GM19035 (cell line): ENCODE results near the gene NUB1.

Experiments used
- ATAC-seq: cut with Tn5 transposase; IDR thresholded peaks from one replicate; pipeline ENCODE4 v1.9.1; 2021; ENCODE audit not compliant: unreplicated experiment

Gene NUB1

DNA sequence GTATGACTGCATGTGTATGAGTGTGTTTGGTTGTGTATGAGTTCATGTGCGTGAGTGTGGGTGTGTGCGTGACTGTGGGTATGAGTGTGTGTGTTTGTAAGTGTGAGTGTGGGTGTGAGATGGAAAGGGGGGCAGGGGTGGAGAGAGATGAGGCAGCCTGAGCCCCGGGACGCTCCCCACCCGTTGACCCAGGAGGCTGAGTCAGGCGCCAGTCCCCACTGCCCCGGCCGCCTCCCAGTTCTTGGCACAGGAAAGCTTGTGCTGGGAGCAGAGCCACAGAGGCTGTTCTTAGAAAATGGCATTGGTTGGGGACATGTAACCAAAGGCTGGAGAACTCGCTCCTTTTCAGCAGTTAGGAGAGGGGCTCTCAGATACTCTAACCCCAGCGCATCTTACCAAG, 27.8 kb upstream of the NUB1 start:
- no peak for ATAC-seq

GRCh38 chr7:151314401-151314800, 27.2 kb upstream of the NUB1 start:
- no peak for ATAC-seq

DNA sequence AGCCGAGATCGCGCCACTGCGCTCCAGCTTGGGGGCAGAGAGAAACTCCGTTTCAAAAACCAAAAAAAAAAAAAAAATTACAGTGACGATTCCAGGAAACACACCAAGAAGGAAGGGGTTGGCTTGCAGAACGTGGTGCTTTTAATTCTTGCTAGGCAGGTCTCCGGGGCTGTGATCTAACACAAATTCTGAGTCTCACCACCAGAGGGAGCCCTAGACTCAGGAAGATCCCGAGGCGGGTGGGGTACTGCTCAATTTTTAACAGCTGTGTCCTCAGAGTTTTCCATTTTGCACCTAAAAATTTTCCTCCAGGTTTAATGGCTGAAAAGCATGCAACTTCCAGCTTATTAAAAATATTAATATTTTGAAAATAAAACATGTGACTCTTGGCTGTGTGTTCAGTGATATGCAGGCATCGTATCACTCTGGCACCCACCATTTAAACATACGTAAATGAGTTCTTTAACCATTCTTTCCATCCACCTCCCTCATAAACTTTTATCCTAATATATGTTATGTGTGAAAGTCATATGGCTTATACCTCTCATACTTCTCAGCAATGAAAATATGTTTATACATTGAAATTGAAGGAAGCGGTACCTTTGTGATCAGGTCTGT, 26.5 kb upstream of the NUB1 start:
- ATAC-seq, result peak; percentile 71

DNA sequence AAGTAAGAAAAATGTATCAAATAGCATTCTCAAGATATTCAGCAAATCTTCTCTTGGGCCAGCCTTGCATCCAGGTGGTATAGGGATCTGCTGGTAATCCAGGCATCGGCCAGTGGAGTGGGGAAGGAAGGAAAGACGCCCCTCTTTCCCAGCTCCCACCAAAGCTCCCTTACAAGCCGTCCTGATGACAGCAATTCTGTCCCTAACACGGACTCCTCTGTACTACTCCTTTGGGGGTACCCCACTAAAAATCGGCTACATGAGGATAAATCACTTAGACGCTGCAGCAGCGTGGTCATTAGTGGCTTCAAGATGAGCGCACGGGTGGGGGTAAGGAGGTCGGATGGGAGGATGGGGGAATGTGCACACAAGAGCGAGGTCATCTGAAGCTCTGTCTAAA, 24.7 kb upstream of the NUB1 start:
- no peak for ATAC-seq

DNA sequence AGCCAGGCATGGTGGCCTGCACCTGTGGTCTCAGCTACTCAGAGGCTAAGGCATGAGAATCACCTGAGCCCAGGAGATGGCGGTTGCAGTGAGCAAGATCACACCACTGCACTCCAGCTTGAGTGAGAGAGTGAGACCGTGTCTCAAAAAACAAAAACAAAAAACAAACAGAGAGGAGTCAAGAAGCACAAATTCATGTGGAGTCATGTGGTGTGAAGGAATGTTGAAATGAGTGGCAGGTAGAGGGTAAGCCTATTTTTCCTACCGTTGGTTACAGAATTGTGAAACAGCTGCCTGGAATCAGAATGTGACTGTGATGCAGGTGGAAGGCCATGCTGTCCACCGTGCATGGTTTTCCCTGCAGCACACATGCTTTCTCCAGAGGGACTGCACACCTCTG, 23.7 kb upstream of the NUB1 start:
- ATAC-seq, result no peak

DNA sequence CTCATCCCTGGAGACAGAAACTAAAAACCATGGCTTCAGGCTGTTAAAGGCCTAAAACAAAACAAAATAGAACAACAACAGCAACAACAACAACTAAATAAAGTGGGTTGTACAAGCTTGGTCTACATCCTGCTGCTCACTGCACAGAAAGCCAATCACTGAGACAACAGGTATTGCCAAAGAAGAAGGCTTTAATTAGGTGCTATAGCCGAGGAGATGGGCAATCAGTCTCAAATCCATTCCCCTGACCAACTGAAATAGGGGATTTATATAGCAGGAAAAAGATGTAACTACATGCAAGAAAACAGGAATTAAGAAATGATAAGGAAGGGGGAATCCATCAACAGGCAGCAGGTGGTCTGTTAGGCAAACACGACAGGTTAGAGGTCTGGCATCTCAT, 22.4 kb upstream of the NUB1 start:
- ATAC-seq, result no peak

- no peak for ATAC-seq
Observed at GRCh38 chr7:151320263-151320845, 21.3 kb upstream of the NUB1 start.

- no peak for ATAC-seq
Observed at GRCh38 chr7:151321341-151321740, 20.3 kb upstream of the NUB1 start.

GRCh38 chr7:151322906-151323305, 18.7 kb upstream of the NUB1 start:
- ATAC-seq, result no peak

GRCh38 chr7:151327022-151327421, 14.6 kb upstream of the NUB1 start:
- ATAC-seq, result no peak

DNA sequence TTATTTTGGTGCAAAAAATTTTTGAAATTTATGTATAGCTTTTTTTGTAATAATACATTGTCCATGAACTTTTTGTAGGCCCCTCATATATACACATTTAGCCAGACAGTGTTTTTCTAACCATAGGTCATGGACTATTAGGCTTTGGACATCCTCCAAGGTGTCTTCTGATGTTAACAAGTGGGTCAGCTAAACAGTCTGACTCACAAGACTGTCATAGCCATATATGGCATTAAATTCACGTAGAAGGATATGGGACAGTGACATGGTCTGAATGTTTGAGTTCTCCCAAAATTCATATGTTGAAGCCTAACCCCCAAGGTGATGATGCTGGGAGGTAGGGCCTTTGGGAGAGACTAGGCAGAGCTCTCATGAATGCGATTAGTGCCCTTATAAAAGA, 14.0 kb upstream of the NUB1 start:
- ATAC-seq, result no peak

DNA sequence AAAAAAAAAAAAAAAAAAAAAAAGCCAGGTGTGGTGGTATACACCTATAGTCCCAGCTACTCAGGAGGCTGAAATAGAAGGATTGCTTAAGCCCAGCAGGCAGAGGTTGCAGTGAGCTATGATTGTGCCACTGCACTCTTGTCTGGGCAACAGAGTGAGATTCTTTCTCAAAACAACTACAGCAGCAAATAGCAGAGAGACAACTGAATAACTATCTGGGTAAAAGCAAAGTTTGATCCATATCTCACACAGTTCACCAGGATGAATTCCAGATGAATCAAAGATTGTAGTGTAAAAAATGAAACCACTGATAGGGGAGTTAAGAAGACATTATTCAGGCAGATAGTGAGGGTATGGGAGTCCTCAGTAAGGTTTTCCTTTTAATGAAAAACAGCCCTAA, 11.4 kb upstream of the NUB1 start:
- no peak for ATAC-seq

DNA sequence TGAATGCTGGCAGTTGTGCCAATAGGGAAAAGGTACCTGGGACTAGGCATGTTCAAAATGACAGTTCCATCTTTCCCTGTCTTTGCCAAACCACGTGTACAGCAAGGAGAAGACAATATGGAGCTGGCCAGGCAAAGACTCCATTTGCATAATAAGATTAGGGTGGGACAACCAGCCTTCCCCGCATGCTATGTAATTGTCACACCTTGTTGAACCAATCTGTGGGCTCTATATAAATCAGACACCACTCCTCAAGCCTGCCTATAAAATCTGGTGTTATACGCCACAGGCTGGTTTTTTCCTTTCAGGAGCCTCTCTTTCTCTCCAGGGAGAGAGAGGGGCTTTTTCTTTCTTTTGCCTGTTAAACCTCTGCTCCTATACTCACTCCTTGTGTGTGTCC, 11.0 kb upstream of the NUB1 start:
- ATAC-seq, result no peak

DNA sequence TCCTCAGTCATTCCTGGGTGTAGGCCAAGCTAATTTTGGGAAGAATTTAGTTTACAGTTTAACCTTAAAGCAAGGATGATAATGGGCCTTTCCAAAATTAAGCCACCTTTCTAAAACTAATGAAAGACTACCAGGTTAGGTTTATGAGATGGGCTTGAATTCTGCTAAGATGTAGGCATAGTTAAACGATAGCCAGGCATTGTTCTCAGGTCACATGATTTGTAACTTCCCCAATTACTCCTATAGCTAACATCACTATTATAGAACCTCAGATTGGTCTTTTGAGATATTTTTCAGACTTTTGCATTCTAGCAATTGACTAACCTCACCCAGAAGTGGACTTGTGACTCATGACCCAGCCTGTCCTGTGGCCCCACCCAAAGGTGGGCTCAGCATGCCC, 7.0 kb upstream of the NUB1 start:
- no peak for ATAC-seq

DNA sequence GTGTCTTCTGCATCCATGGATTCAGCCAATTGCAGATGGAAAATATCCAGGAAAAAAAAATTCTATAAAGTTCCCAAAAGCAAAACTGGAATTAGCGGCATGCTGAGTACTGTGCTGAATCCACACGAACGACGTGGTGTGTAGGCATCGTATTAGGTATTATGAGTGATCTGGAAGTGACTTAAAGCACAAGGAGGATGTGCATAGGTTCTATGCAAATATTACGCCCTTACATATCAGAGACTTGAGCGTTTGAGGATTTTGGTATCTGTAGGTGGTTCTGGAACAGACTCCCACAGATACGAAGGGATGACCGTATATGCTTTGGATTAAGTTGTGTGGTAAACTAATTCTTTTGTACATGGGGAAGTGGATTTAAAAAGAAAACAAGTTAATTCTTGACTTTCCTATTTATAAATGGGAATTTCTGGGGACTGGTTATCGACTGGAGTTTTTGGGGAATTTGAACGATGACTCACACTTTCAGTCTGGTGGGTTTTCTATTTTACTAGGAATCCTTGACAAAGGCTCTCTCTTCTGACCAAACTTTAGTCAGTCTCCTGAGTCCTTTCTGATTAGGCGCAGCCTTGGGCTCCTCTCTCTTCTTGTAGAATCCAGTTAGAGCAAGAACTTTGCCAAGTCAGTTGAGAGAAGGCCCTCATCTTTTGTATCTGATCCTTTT, 5.4 kb upstream of the NUB1 start:
- no peak for ATAC-seq

DNA sequence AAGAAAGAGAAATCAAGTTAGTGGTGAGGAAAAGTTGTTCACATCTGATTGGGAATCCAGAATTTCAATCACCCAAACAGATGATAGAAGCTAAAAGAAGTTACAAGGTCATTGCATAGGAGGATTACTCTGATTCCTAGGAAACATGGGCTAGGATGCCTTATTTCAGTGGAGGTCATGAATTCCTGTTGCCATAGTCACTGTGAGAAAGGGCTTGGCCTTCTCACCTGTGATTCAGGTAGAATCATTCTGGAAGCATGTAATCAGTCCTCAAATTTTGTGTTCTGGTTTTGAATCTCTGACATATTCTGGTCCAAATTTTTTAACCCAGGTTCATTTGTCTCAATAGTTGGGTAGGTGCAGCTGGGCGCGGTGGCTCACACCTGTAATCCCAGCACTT, 4.3 kb upstream of the NUB1 start:
- ATAC-seq, result no peak

GRCh38 chr7:151338809-151339208, 2.8 kb upstream of the NUB1 start:
- no peak for ATAC-seq

DNA sequence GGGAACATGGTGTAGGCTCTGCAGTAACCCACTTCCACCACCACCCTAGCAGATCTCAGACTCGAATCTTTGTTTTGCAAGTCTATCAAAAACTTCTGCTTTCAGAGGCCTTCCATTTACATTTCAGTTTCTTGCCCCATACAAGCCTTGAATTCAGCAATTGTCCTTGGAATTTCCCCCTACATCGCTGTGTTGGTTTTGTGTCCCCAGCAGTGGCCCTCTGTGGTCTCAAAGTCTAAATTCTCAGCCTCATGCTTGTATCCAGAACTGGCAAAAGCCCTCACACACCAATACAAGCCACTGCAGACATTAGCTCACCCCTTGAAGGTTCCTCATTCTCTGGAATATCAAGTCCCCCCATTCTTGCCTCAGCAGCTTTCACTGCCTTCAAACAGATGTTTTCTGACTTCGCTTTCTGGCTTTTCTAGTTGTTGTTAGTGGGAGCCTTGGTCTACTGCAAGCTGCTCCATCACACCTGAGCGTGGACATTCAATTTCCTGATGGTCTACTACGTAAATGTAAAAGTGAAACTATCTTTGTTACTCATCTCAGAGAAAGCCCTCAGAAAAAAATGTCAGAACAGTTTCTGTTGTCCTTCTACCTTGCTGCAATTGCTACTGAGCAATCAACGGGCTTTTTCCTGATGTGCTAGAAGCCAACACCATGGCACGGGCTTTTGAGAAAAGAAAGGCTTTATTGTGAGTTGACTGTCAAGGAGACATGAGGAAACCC, 1.8 kb upstream of the NUB1 start:
- ATAC-seq, result peak; percentile 44

- no peak for ATAC-seq
Observed at GRCh38 chr7:151340794-151341356, 737 bp upstream of the NUB1 start.

- peak; percentile 45 for ATAC-seq
Observed at GRCh38 chr7:151342102-151342646, 562 bp downstream of the NUB1 start.

DNA sequence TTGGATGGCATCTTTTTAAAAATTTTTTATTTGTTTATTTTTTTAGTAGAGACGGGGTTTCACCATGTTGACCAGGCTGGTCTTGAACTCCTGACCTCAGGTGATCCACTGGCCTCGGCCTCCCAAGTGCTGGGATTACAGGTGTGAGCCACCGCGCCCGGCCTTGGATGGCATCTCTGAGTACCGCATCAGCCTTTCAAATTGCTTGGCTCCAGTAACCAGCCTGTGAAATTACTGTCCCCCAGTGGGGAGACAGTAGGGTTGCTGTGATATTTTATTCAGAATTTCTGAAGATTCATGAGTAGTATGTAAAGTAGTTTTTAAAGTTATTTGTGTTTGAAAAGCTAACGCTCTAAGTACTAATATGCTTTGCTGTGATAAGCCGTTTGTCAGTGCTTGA, 1.2 kb downstream of the NUB1 start:
- peak; percentile 1 for ATAC-seq
